ENCODE results near the gene HDAC3. TPM values are rescaled to one million over a fixed set of nuclear protein-coding genes. Genes with fewer than 3 reads are reported as not detected.

HDAC3 gene
- total RNA-seq, 2 donors from 2014 or later, result 73.3 to 78.9 TPM

DNA sequence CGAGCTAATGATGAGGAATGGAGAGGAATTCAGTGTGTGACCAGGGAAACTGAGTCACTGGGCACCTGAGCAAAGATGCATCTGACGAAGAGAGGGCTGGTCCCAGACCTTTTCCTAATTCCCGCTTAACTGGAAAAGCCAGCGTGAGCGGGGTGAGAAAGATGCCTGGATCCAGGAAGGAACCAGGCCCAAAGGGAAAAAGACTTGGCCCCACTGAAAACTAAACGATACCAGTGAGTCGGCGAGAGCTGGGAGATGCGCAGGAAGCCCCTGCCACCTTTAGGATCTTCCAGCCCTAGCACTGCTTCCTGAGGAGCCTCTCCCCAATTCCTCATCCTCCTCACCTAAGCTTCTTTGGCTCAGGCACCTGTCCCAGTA, 15.1 kb upstream of the HDAC3 start:
- no peaks in the 10 kb centered on the region for H3K36me3 ChIP-seq (ENCODE audit: control insufficient read depth, insufficient read depth, low read length)
- no peaks in the 10 kb centered on the region for H3K9me3 ChIP-seq (ENCODE audit: control insufficient read depth, low read length)
- peaks cover 20% of the 10 kb centered on the region for H3K36me3 Mint-ChIP-seq (ENCODE audit: low read depth)
- DNase-seq, result no peak
- no peak overlapping the region for H3K27ac ChIP-seq (ENCODE audit: low read depth, low read length)
- H3K27me3 Mint-ChIP-seq (ENCODE audit: insufficient read depth), result peaks cover 4% of the 10 kb centered on the region
- no peak overlapping the region for H3K9ac ChIP-seq (ENCODE audit: extremely low read depth, low read length, poor library complexity, severe bottlenecking)
- peak overlapping the region; percentile 81 for H3K4me3 Mint-ChIP-seq
- no peaks in the 10 kb centered on the region for H3K4me1 ChIP-seq (ENCODE audit: control insufficient read depth, insufficient read depth, low read length)
- H3K4me1 Mint-ChIP-seq, result peaks cover 2% of the 10 kb centered on the region
- H3K27me3 ChIP-seq (ENCODE audit: control insufficient read depth, insufficient read depth, low read length, poor library complexity, severe bottlenecking), result no peaks in the 10 kb centered on the region
- H3K27ac Mint-ChIP-seq, result no peak overlapping the region
- peak overlapping the region; percentile 82 for H3K4me3 ChIP-seq (ENCODE audit: low read length)
- 66 to 72% methylated on average over 9 of the region's 9 CpGs for WGBS, 2 experiments (ENCODE audit: insufficient coverage in 1 of 2, insufficient read length in 1 of 2)
- H3K9me3 Mint-ChIP-seq, result no peaks in the 10 kb centered on the region
- TF ChIP-seq, protein P1, sequence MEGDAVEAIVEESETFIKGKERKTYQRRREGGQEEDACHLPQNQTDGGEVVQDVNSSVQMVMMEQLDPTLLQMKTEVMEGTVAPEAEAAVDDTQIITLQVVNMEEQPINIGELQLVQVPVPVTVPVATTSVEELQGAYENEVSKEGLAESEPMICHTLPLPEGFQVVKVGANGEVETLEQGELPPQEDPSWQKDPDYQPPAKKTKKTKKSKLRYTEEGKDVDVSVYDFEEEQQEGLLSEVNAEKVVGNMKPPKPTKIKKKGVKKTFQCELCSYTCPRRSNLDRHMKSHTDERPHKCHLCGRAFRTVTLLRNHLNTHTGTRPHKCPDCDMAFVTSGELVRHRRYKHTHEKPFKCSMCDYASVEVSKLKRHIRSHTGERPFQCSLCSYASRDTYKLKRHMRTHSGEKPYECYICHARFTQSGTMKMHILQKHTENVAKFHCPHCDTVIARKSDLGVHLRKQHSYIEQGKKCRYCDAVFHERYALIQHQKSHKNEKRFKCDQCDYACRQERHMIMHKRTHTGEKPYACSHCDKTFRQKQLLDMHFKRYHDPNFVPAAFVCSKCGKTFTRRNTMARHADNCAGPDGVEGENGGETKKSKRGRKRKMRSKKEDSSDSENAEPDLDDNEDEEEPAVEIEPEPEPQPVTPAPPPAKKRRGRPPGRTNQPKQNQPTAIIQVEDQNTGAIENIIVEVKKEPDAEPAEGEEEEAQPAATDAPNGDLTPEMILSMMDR (conservative IDR thresholded peaks at IDR 0.05), result no peak

DNA sequence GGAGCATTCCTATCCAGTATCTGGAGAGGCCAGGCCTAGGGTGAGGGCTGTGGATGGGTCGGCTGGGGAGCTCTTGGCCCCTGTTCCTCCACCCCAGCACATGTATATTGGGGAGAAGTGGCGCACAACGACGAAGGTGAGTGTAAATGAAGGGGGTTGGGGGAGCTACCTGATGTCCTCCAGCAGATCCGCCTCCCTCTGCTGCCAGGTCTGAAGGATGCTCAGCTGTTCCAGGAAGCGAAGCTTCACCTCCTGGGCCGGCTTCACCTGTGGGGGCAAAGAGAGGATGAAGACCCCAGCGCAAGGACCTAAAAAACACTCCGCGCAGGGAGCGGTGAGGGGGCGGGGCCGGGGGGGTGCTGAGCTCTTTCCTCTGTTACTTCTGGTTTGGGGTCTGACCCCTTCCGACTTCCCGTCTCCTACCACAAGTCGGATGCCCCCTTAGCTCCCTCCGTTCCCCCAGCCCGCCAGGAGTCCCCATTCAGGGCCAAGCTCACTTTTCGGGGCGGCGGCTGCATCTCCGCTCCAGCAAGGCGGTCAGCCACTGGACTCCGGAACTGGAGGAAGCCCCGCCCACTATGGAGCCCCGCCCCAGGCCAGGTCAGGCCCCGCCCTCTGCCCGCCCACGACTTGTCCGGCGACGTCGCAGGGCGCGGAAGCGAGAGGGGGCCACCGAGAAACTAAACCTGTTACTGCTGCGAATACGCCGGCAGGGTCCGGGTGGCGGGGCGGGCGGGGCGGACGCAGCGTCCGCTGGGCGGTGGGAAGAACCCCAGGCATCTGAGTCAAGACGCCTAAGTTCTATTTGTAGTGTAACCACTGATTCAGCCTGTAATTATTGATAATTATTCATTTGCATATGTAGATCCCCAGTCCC, 14.4 kb upstream of the HDAC3 start, which contains the start of gene FCHSD1:
FCHSD1 (minus strand) TSS at position 568 of the 877 bp plus-strand sequence; CDS start at position 518, 50 bp downstream.
- Mint-ChIP-seq H3K36me3 (ENCODE audit: low read depth) (peaks cover 16% of the 10 kb centered on the region), H3K4me1 (peaks cover 2% of the 10 kb centered on the region), H3K9me3 (no peaks in the 10 kb centered on the region), H3K27me3 (ENCODE audit: insufficient read depth) (peaks cover 4% of the 10 kb centered on the region), H3K4me3 (peak within 1 kb of the TSS; percentile 81), H3K27ac (peak within 1 kb of the TSS; percentile 89)
- TF ChIP-seq, protein P1 (conservative IDR thresholded peaks at IDR 0.05), result no peak
- Histone ChIP-seq H3K4me3 (ENCODE audit: low read length) (peak within 1 kb of the TSS; percentile 82), H3K27ac (ENCODE audit: low read depth, low read length) (no peak within 1 kb of the TSS), H3K36me3 (ENCODE audit: control insufficient read depth, insufficient read depth, low read length) (no peaks in the 10 kb centered on the region), H3K4me1 (ENCODE audit: control insufficient read depth, insufficient read depth, low read length) (no peaks in the 10 kb centered on the region), H3K9ac (ENCODE audit: extremely low read depth, low read length, poor library complexity, severe bottlenecking) (no peak within 1 kb of the TSS), H3K27me3 (ENCODE audit: control insufficient read depth, insufficient read depth, low read length, poor library complexity, severe bottlenecking) (no peaks in the 10 kb centered on the region), H3K9me3 (ENCODE audit: control insufficient read depth, low read length) (no peaks in the 10 kb centered on the region)
- WGBS, 2 experiments (ENCODE audit: insufficient coverage in 1 of 2, insufficient read length in 1 of 2), result 3 to 9% methylated on average over 11 to 50 of the region's 50 CpGs
- peak; percentile 99 for DNase-seq

DNA sequence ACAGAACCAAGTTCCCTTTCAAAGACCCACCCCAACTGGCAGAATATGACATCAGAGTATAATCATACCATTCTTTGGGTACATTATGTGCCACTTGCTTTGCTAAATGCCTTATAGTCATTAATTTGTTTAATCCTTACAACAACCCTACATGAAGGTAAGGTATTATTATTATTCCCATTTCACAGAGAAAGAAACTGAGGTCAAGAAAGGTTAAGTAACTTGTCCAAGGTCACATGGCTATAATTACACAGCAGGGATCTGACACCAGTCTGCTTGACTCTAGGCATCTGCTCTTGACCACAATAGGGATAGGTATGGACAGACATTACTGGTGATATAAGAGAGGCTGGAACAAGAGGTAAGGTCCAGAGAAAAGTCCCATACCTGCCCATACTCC, 13.3 kb upstream of the HDAC3 start:
- TF ChIP-seq, protein P1 (conservative IDR thresholded peaks at IDR 0.05), result no peak

More for the DNA sequence above, 13.3 kb upstream of the HDAC3 start:
- Histone ChIP-seq H3K4me1 (ENCODE audit: control insufficient read depth, insufficient read depth, low read length) (no peaks in the 10 kb centered on the region), H3K27me3 (ENCODE audit: control insufficient read depth, insufficient read depth, low read length, poor library complexity, severe bottlenecking) (no peaks in the 10 kb centered on the region), H3K9ac (ENCODE audit: extremely low read depth, low read length, poor library complexity, severe bottlenecking) (no peak overlapping the region), H3K27ac (ENCODE audit: low read depth, low read length) (no peak overlapping the region), H3K36me3 (ENCODE audit: control insufficient read depth, insufficient read depth, low read length) (peaks cover 3% of the 10 kb centered on the region), H3K4me3 (ENCODE audit: low read length) (no peak overlapping the region), H3K9me3 (ENCODE audit: control insufficient read depth, low read length) (no peaks in the 10 kb centered on the region)
- no peaks in the 10 kb centered on the region for H3K9me3 Mint-ChIP-seq
- peak overlapping the region; percentile 81 for H3K4me3 Mint-ChIP-seq
- no peak overlapping the region for H3K27ac Mint-ChIP-seq
- peaks cover 4% of the 10 kb centered on the region for H3K27me3 Mint-ChIP-seq (ENCODE audit: insufficient read depth)
- DNase-seq, result no peak
- H3K36me3 Mint-ChIP-seq (ENCODE audit: low read depth), result peaks cover 12% of the 10 kb centered on the region
- peaks cover 2% of the 10 kb centered on the region for H3K4me1 Mint-ChIP-seq

Measured in endodermal cell (in vitro differentiated cells).